ENCODE measurements around the gene EPHA5.

The EPHA5 gene

GRCh38 chr4:65515646-65516045 lies 154.6 kb downstream of the EPHA5 start:
- Histone ChIP-seq H3K4me1 (no peaks in the 10 kb centered on the region), H3K9me3 (no peaks in the 10 kb centered on the region), H3K36me3 (no peaks in the 10 kb centered on the region), H3K27me3 (no peaks in the 10 kb centered on the region), H3K4me3 (ENCODE audit: low read depth, low read length) (no peak overlapping the region)
- TF ChIP-seq CTCF (IDR thresholded peaks at IDR 0.05; ENCODE audit: low read depth, low read length) = no peak
- no peak for DNase-seq

GRCh38 chr4:65510976-65511375 lies 159.3 kb downstream of the EPHA5 start:
- Histone ChIP-seq H3K27me3 (no peaks in the 10 kb centered on the region), H3K9me3 (no peaks in the 10 kb centered on the region), H3K36me3 (no peaks in the 10 kb centered on the region), H3K4me1 (no peaks in the 10 kb centered on the region), H3K4me3 (ENCODE audit: low read depth, low read length) (no peak overlapping the region)
- no peak for TF ChIP-seq CTCF (IDR thresholded peaks at IDR 0.05; ENCODE audit: low read depth, low read length)
- no peak for DNase-seq

GRCh38 chr4:65508168-65508567 lies 162.1 kb downstream of the EPHA5 start:
- Histone ChIP-seq H3K4me1 (no peaks in the 10 kb centered on the region), H3K4me3 (ENCODE audit: low read depth, low read length) (no peak overlapping the region), H3K9me3 (no peaks in the 10 kb centered on the region), H3K36me3 (no peaks in the 10 kb centered on the region), H3K27me3 (no peaks in the 10 kb centered on the region)
- no peak for DNase-seq
- no peak for TF ChIP-seq CTCF (IDR thresholded peaks at IDR 0.05; ENCODE audit: low read depth, low read length)

- no peaks in the 10 kb centered on the region for H3K4me1 ChIP-seq
- TF ChIP-seq CTCF (IDR thresholded peaks at IDR 0.05; ENCODE audit: low read depth, low read length) = no peak
- H3K27me3 ChIP-seq = no peaks in the 10 kb centered on the region
- no peak overlapping the region for H3K4me3 ChIP-seq (ENCODE audit: low read depth, low read length)
- no peak for DNase-seq
- H3K36me3 ChIP-seq = no peaks in the 10 kb centered on the region
- H3K9me3 ChIP-seq = no peaks in the 10 kb centered on the region
Measured at GRCh38 chr4:65502131-65502701, 168.1 kb downstream of the EPHA5 start.

- no peaks in the 10 kb centered on the region for H3K9me3 ChIP-seq
- H3K36me3 ChIP-seq = no peaks in the 10 kb centered on the region
- H3K27me3 ChIP-seq = no peaks in the 10 kb centered on the region
- no peak for DNase-seq
- no peaks in the 10 kb centered on the region for H3K4me1 ChIP-seq
- TF ChIP-seq CTCF (IDR thresholded peaks at IDR 0.05; ENCODE audit: low read depth, low read length) = no peak
- no peak overlapping the region for H3K4me3 ChIP-seq (ENCODE audit: low read depth, low read length)
Measured at GRCh38 chr4:65498606-65499005, 171.7 kb downstream of the EPHA5 start.

GRCh38 chr4:65495439-65495838 lies 174.8 kb downstream of the EPHA5 start:
- TF ChIP-seq CTCF (IDR thresholded peaks at IDR 0.05; ENCODE audit: low read depth, low read length) = no peak
- Histone ChIP-seq H3K4me1 (no peaks in the 10 kb centered on the region), H3K27me3 (no peaks in the 10 kb centered on the region), H3K4me3 (ENCODE audit: low read depth, low read length) (no peak overlapping the region), H3K36me3 (no peaks in the 10 kb centered on the region), H3K9me3 (no peaks in the 10 kb centered on the region)
- DNase-seq = no peak

Measured in BE2C (cell line).